ENCODE data around the gene DCBLD2. TPM values are rescaled to one million over a fixed set of nuclear protein-coding genes. Genes with fewer than 3 reads are reported as not detected.

DCBLD2 gene
- total and polyA plus RNA-seq, 2 donors (not counting 3 experiments of a cell fraction or from before 2014, with no cell fraction given): 28.7 to 77.3 TPM

GRCh38 chr3:98775459-98776139 is 125.9 kb downstream of the DCBLD2 start:
- Histone ChIP-seq H3K79me2 (ENCODE audit: control insufficient read depth, insufficient read depth, low read length) (no peaks in the 10 kb centered on the region), H3K9me3 (replicated peaks; ENCODE audit: control insufficient read depth, insufficient read depth, low read length) (no peaks in the 10 kb centered on the region), H2AFZ (ENCODE audit: low read depth, low read length) (no peak overlapping the region), H3K9ac (replicated peaks; ENCODE audit: extremely low read depth, insufficient read depth, low read length) (no peak overlapping the region), H3K4me1 (ENCODE audit: control insufficient read depth, extremely low read depth, insufficient read depth, low read length) (peaks cover 33% of the 10 kb centered on the region), H4K20me1 (replicated peaks; ENCODE audit: control insufficient read depth, extremely low read depth, insufficient read depth, low read length) (no peaks in the 10 kb centered on the region), H3K27me3 (ENCODE audit: control insufficient read depth in 2 of 2, insufficient read depth in 2 of 2, low read length in 2 of 2) (no peaks in the 10 kb centered on the region), H3K4me3 (replicated peaks in 1 of 3; ENCODE audit: insufficient read depth in 1 of 3, low read depth in 1 of 3, low read length in 3 of 3) (no peak overlapping the region), H3K36me3 (ENCODE audit: control insufficient read depth in 2 of 2, extremely low read depth in 1 of 2, insufficient read depth in 2 of 2, low read length in 2 of 2) (peaks cover 0 to 13% of the 10 kb centered on the region in 2 experiments), H3K4me2 (ENCODE audit: insufficient read depth, low read length) (no peak overlapping the region), H3K27ac (ENCODE audit: insufficient read depth, low read depth, low read length) (no peak overlapping the region), H3K9me1 (replicated peaks; ENCODE audit: control insufficient read depth, extremely low read depth, insufficient read depth, low read length) (no peaks in the 10 kb centered on the region)
- TF ChIP-seq MYC (IDR thresholded peaks at IDR 0.05; ENCODE audit: low read depth, low read length) (no peak), JUN (IDR thresholded peaks at IDR 0.05; ENCODE audit: borderline replicate concordance, insufficient read depth, insufficient read length, low read depth) (no peak), GATA2 (IDR thresholded peaks at IDR 0.05; ENCODE audit: insufficient read depth, insufficient read length, low read depth, low read length) (no peak), POLR2A (IDR thresholded peaks at IDR 0.05; ENCODE audit: low read depth, low read length) (no peak)
- dilution Hi-C loops (cut with MboI; ENCODE audit: extremely low pct_ligation_motif_present, low sequenced_read_pairs) (no loop called here), intact Hi-C loops (cut with micrococcal nuclease) (no loop called here)
- no TSS peak for BruUV-seq (replicated peaks)
- ChIA-PET CTCF (no interaction called here), POLR2A (no interaction called here)
- FAIRE-seq (no peak), DNase-seq (ENCODE audit: low read depth, low spot score) (no peak)

GRCh38 chr3:98772022-98772421 is 129.5 kb downstream of the DCBLD2 start:
- CTCF ChIA-PET: interaction anchor here (0.8 to 1.5 kb wide), 4 partner anchors 9 to 170 kb away, joined by 3 to 5 read pairs (median 3); partner anchors contain the start of gene ST3GAL6
- BruUV-seq (replicated peaks): no TSS peak
- peaks cover under 1% of the 10 kb centered on the region for H3K79me2 ChIP-seq (ENCODE audit: control insufficient read depth, insufficient read depth, low read length)

More at GRCh38 chr3:98772022-98772421, 129.5 kb downstream of the DCBLD2 start:
- Histone ChIP-seq H3K4me2 (ENCODE audit: insufficient read depth, low read length) (no peak overlapping the region), H3K9me3 (replicated peaks; ENCODE audit: control insufficient read depth, insufficient read depth, low read length) (no peaks in the 10 kb centered on the region), H3K27ac (ENCODE audit: insufficient read depth, low read depth, low read length) (no peak overlapping the region), H3K4me1 (ENCODE audit: control insufficient read depth, extremely low read depth, insufficient read depth, low read length) (peaks cover 15% of the 10 kb centered on the region), H3K9me1 (replicated peaks; ENCODE audit: control insufficient read depth, extremely low read depth, insufficient read depth, low read length) (no peaks in the 10 kb centered on the region), H2AFZ (ENCODE audit: low read depth, low read length) (no peak overlapping the region), H3K9ac (replicated peaks; ENCODE audit: extremely low read depth, insufficient read depth, low read length) (no peak overlapping the region), H3K4me3 (replicated peaks in 1 of 3; ENCODE audit: insufficient read depth in 1 of 3, low read depth in 1 of 3, low read length in 3 of 3) (no peak overlapping the region), H3K27me3 (ENCODE audit: control insufficient read depth in 2 of 2, insufficient read depth in 2 of 2, low read length in 2 of 2) (no peaks in the 10 kb centered on the region), H3K36me3 (ENCODE audit: control insufficient read depth in 2 of 2, extremely low read depth in 1 of 2, insufficient read depth in 2 of 2, low read length in 2 of 2) (peaks cover 0 to 14% of the 10 kb centered on the region in 2 experiments), H4K20me1 (replicated peaks; ENCODE audit: control insufficient read depth, extremely low read depth, insufficient read depth, low read length) (no peaks in the 10 kb centered on the region)
- POLR2A ChIA-PET: no interaction called here
- DNase-seq (ENCODE audit: low read depth, low spot score) (no peak), FAIRE-seq (no peak)
- dilution Hi-C loops (cut with MboI; ENCODE audit: extremely low pct_ligation_motif_present, low sequenced_read_pairs) (no loop called here), intact Hi-C loops (cut with micrococcal nuclease) (no loop called here)
- TF ChIP-seq FOS (IDR thresholded peaks at IDR 0.05; ENCODE audit: borderline replicate concordance, insufficient read depth, low read length) (no peak), CTCF (IDR thresholded peaks at IDR 0.05; ENCODE audit: extremely low read depth in 1 of 2, insufficient read depth in 1 of 2, low read depth in 1 of 2, low read length in 2 of 2) (no peak), POLR2A (IDR thresholded peaks at IDR 0.05; ENCODE audit: low read depth, low read length) (no peak), JUN (IDR thresholded peaks at IDR 0.05; ENCODE audit: borderline replicate concordance, insufficient read depth, insufficient read length, low read depth) (no peak), MYC (IDR thresholded peaks at IDR 0.05; ENCODE audit: low read depth, low read length) (no peak), EZH2 (IDR thresholded peaks at IDR 0.05; ENCODE audit: borderline replicate concordance, low read depth, low read length, severe bottlenecking) (no peak), POLR2AphosphoS5 (IDR thresholded peaks at IDR 0.05; ENCODE audit: insufficient read depth, low read depth, low read length) (no peak), GATA2 (IDR thresholded peaks at IDR 0.05; ENCODE audit: insufficient read depth, insufficient read length, low read depth, low read length) (no peak), MAX (IDR thresholded peaks at IDR 0.05; ENCODE audit: insufficient read depth, insufficient read length) (no peak)
